GM10847 (cell line): ENCODE results near the gene KIAA0513.

Source experiments
- POLR2A ChIP-seq: IDR thresholded peaks from 2 replicates; pipeline ENCODE4 v1.6.1; 2011; ENCODE audit not compliant: insufficient read length; ENCODE audit errors: extremely low read depth

KIAA0513 gene

GRCh38 chr16:85142129-85142513 is 114.5 kb downstream of the KIAA0513 start:
- no peak for TF ChIP-seq POLR2A

- TF ChIP-seq POLR2A = no peak
These were observed 115.2 kb downstream of the KIAA0513 start for GRCh38 chr16:85142771-85143211.
